ENCODE data around the gene SENP6. TPM values are rescaled to one million over a fixed set of nuclear protein-coding genes. Genes with fewer than 3 reads are reported as not detected.
A peak's percentile ranks its signal among the peaks of the same experiment; 100 is the strongest.

The SENP6 gene
- total and polyA plus RNA-seq, 2 donors from 2014 or later: 28.8 to 99.3 TPM

- FAIRE-seq: no peak
- no peak overlapping the region for H3K27ac ChIP-seq (ENCODE audit: low read depth in 2 of 2, low read length in 2 of 2)
- intact Hi-C loops (cut with DNase I): no loop called here
- H3K27me3 ChIP-seq (ENCODE audit: control insufficient read depth, insufficient read depth, low read length): no peaks in the 10 kb centered on the region
- peak overlapping the region in 1 of 3 donors; percentile 74 for H3K4me3 ChIP-seq (ENCODE audit: low read length in 3 of 3)
- TF ChIP-seq CTCF (IDR thresholded peaks at IDR 0.05; ENCODE audit: borderline replicate concordance, extremely low read depth, insufficient read depth): no peak
- H3K36me3 ChIP-seq (ENCODE audit: control insufficient read depth in 2 of 3, insufficient read depth in 3 of 3, low read length in 3 of 3): no peaks in the 10 kb centered on the region
- H3K9ac ChIP-seq (ENCODE audit: low read length in 3 of 3): no peak overlapping the region
- no peak for DNase-seq
- H3K4me1 ChIP-seq (ENCODE audit: control insufficient read depth in 2 of 3, insufficient read depth in 2 of 3, low read depth in 1 of 3, low read length in 3 of 3): peaks cover 3 to 4% (median 4%) of the 10 kb centered on the region in 3 donors
- H3K9me3 ChIP-seq (ENCODE audit: control insufficient read depth in 2 of 3, insufficient read depth in 1 of 3, low read length in 3 of 3): no peaks in the 10 kb centered on the region
Measured at GRCh38 chr6:75604294-75604693, 2.6 kb downstream of the SENP6 start.

GRCh38 chr6:75605635-75606034, 4.0 kb downstream of the SENP6 start:
- no peaks in the 10 kb centered on the region for H3K36me3 ChIP-seq (ENCODE audit: control insufficient read depth in 2 of 3, insufficient read depth in 3 of 3, low read length in 3 of 3)
- H3K9ac ChIP-seq (ENCODE audit: low read length in 3 of 3): no peak overlapping the region
- FAIRE-seq (no peak), DNase-seq (no peak)
- no peak overlapping the region for H3K4me3 ChIP-seq (ENCODE audit: low read length in 3 of 3)
- peaks cover 3 to 7% (median 4%) of the 10 kb centered on the region in 3 donors for H3K4me1 ChIP-seq (ENCODE audit: control insufficient read depth in 2 of 3, insufficient read depth in 2 of 3, low read depth in 1 of 3, low read length in 3 of 3)
- no peak overlapping the region for H3K27ac ChIP-seq (ENCODE audit: low read depth in 2 of 2, low read length in 2 of 2)
- H3K9me3 ChIP-seq (ENCODE audit: control insufficient read depth in 2 of 3, insufficient read depth in 1 of 3, low read length in 3 of 3): no peaks in the 10 kb centered on the region
- no peaks in the 10 kb centered on the region for H3K27me3 ChIP-seq (ENCODE audit: control insufficient read depth, insufficient read depth, low read length)
- intact Hi-C loops (cut with DNase I): no loop called here
- TF ChIP-seq CTCF (IDR thresholded peaks at IDR 0.05; ENCODE audit: borderline replicate concordance, extremely low read depth, insufficient read depth): no peak

GRCh38 chr6:75608304-75608703, 6.6 kb downstream of the SENP6 start:
- Histone ChIP-seq H3K9me3 (ENCODE audit: control insufficient read depth in 2 of 3, insufficient read depth in 1 of 3, low read length in 3 of 3) (no peaks in the 10 kb centered on the region), H3K4me3 (ENCODE audit: low read length in 3 of 3) (no peak overlapping the region), H3K4me1 (ENCODE audit: control insufficient read depth in 2 of 3, insufficient read depth in 2 of 3, low read depth in 1 of 3, low read length in 3 of 3) (peaks cover 0 to 15% (median 11%) of the 10 kb centered on the region in 3 donors), H3K9ac (ENCODE audit: low read length in 3 of 3) (no peak overlapping the region), H3K27me3 (ENCODE audit: control insufficient read depth, insufficient read depth, low read length) (no peaks in the 10 kb centered on the region), H3K36me3 (ENCODE audit: control insufficient read depth in 2 of 3, insufficient read depth in 3 of 3, low read length in 3 of 3) (no peaks in the 10 kb centered on the region), H3K27ac (ENCODE audit: low read depth in 2 of 2, low read length in 2 of 2) (no peak overlapping the region)
- DNase-seq (no peak), FAIRE-seq (no peak)
- intact Hi-C loops (cut with DNase I): no loop called here
- no peak for TF ChIP-seq CTCF (IDR thresholded peaks at IDR 0.05; ENCODE audit: borderline replicate concordance, extremely low read depth, insufficient read depth)

GRCh38 chr6:75608956-75609533, 7.4 kb downstream of the SENP6 start:
- Histone ChIP-seq H3K4me3 (ENCODE audit: low read length in 3 of 3) (no peak overlapping the region), H3K9ac (ENCODE audit: low read length in 3 of 3) (no peak overlapping the region), H3K9me3 (ENCODE audit: control insufficient read depth in 2 of 3, insufficient read depth in 1 of 3, low read length in 3 of 3) (no peaks in the 10 kb centered on the region), H3K36me3 (ENCODE audit: control insufficient read depth in 2 of 3, insufficient read depth in 3 of 3, low read length in 3 of 3) (no peaks in the 10 kb centered on the region), H3K27me3 (ENCODE audit: control insufficient read depth, insufficient read depth, low read length) (no peaks in the 10 kb centered on the region), H3K27ac (ENCODE audit: low read depth in 2 of 2, low read length in 2 of 2) (no peak overlapping the region), H3K4me1 (ENCODE audit: control insufficient read depth in 2 of 3, insufficient read depth in 2 of 3, low read depth in 1 of 3, low read length in 3 of 3) (peaks cover 0 to 15% (median 11%) of the 10 kb centered on the region in 3 donors)
- TF ChIP-seq CTCF (IDR thresholded peaks at IDR 0.05; ENCODE audit: borderline replicate concordance, extremely low read depth, insufficient read depth): no peak
- FAIRE-seq: no peak
- intact Hi-C loops (cut with DNase I): no loop called here
- DNase-seq: no peak

Measured in kidney (tissue), 14 donors.